ENCODE results near the gene AIPL1. TPM values are rescaled to one million over a fixed set of nuclear protein-coding genes. Genes with fewer than 3 reads are reported as not detected.

The AIPL1 gene
- total and polyA plus RNA-seq, 2 of the 13 experiments (the other 11 are each of a cell fraction or from before 2014, with no cell fraction given): not detected

DNA sequence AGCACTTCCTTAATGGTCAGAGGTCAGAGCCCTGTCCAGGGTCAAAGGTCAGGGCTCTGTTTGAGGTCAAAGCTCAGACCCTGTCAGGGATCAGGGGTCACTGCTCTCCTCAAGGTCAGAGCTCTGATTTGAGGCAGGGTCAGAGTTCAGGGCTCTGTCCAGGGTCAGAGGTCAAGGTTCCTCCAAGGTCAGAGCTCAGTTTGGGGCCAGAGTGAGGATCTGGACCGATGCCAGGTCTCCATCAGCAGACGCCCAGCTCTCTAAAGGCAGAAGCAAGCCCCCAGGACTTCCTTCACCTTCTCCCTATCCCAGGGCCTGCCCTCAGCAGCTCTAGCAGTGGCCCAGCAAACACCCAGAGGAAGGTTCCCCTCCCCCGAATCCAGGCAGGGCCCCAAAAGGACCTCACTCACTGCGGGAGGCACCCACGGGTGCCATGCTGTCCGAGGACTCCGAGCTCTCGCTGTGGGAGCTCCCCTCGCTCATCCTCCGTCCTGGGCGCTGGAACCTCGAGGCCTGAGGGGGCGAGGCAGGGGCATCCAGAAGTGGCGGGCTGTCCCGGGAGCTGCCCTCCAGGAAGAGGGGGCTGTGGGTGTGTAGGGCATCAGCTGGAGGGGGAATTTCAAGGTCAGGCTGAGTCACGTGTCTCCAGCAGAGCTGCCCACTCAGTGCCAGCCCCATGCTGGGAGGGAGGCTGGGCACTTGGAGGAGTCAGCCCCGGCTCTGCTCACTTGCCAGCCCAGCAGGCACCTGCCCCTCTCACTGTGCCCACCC, 36.0 kb upstream of the AIPL1 start:
- FAIRE-seq (no peak), ATAC-seq (no peak), DNase-seq (ENCODE audit: low spot score) (no peak)
- H3K9me3 ChIP-seq (ENCODE audit: low read length): no peaks in the 10 kb centered on the region; the same call in 1 of the 2 replicates
- no peaks in the 10 kb centered on the region for H4K20me1 ChIP-seq (ENCODE audit: insufficient read depth, low read length)
- in situ Hi-C loops (cut with HindIII; ENCODE audit: extremely low pct_ligation_motif_present, low pct_unique_long_range_greater_than_20kb) (loop anchor here (5.0 kb wide), 1 partner anchor 171 kb away; the partner anchor contains the start of genes KIAA0753 and TXNDC17), intact Hi-C loops (cut with micrococcal nuclease; ENCODE audit: unreplicated experiment) (loop anchor here (10.0 kb wide), 1 partner anchor 84 kb away; the partner anchor contains the start of gene PITPNM3)
- H3K27me3 ChIP-seq (ENCODE audit: control insufficient read depth in 1 of 2, insufficient read depth in 2 of 2, low read length in 2 of 2): no peaks in the 10 kb centered on the region
- TF ChIP-seq NR2F6 (IDR thresholded peaks at IDR 0.05) (peak; percentile 80), NR2F6 (CRISPR knock-in tag; IDR thresholded peaks at IDR 0.05) (peak; percentile 55), NR2F2 (IDR thresholded peaks at IDR 0.05; ENCODE audit: borderline replicate concordance, low read depth) (peak; percentile 73), POLR2AphosphoS5 (IDR thresholded peaks at IDR 0.05; ENCODE audit: low read depth, low read length) (no peak), NR2F1 (CRISPR knock-in tag; IDR thresholded peaks at IDR 0.05) (peak; percentile 45 to 89), HNF4A (CRISPR knock-in tag; IDR thresholded peaks at IDR 0.05) (peak; percentile 72), HNF4G (IDR thresholded peaks at IDR 0.05; ENCODE audit: borderline replicate concordance, low read depth, low read length) (0 out of 2 replicates have a peak, but pooled peaks have one; percentile 11), HNF4G (CRISPR knock-in tag; IDR thresholded peaks at IDR 0.05; ENCODE audit: borderline replicate concordance, low read depth) (no peak), NR2C2 (CRISPR knock-in tag; IDR thresholded peaks at IDR 0.05; ENCODE audit: borderline replicate concordance) (peak; percentile 91), GFI1 (CRISPR knock-in tag; IDR thresholded peaks at IDR 0.05; ENCODE audit: borderline replicate concordance) (peak; percentile 75; the same call in 1 of the 2 replicates), ZNF234 (CRISPR knock-in tag; conservative IDR thresholded peaks at IDR 0.05) (no peak), NCOR1 (IDR thresholded peaks at IDR 0.05; ENCODE audit: borderline replicate concordance, low read length) (0 out of 2 replicates have a peak, but pooled peaks have one; percentile 17), ESRRA (CRISPR knock-in tag; IDR thresholded peaks at IDR 0.05; ENCODE audit: low read depth) (peak; percentile 93; the same call in 1 of the 2 replicates), HNRNPUL1 (IDR thresholded peaks at IDR 0.05; ENCODE audit: low read depth, low read length) (no peak), YEATS2 (CRISPR knock-in tag; IDR thresholded peaks at IDR 0.05; ENCODE audit: borderline replicate concordance) (no peak)
- ChIA-PET POLR2A (no interaction called here), CTCF (ENCODE audit: low intra/inter-chr PET ratio, low total read pairs) (no interaction called here)
- 71% methylated on average over 7 of the region's 17 CpGs for WGBS (ENCODE audit: low lambda C conversion rate)
- BruUV-seq (replicated peaks): no TSS peak
- no peaks in the 10 kb centered on the region for H3K79me2 ChIP-seq (ENCODE audit: insufficient read depth, low read length)
- no peak overlapping the region for H3K4me3 ChIP-seq (replicated peaks in 1 of 3; ENCODE audit: insufficient read depth in 1 of 3, low read depth in 2 of 3, low read length in 3 of 3)
- no peaks in the 10 kb centered on the region for H3K36me3 ChIP-seq (replicated peaks in 1 of 2; ENCODE audit: control insufficient read depth in 1 of 2, insufficient read depth in 2 of 2, low read length in 2 of 2)
- no peak overlapping the region for H3K9ac ChIP-seq (ENCODE audit: insufficient read depth, low read depth, low read length)
- H3K27ac ChIP-seq (ENCODE audit: extremely low read length, insufficient read depth, low read length): no peak overlapping the region
- H2AFZ ChIP-seq (ENCODE audit: low read length): no peak overlapping the region
- no peaks in the 10 kb centered on the region for H3K4me1 ChIP-seq (ENCODE audit: insufficient read depth, low read length)
- H3K4me2 ChIP-seq (ENCODE audit: low read depth, low read length): no peak overlapping the region
